Measurements from ENCODE around the gene MAMLD1.

DNA sequence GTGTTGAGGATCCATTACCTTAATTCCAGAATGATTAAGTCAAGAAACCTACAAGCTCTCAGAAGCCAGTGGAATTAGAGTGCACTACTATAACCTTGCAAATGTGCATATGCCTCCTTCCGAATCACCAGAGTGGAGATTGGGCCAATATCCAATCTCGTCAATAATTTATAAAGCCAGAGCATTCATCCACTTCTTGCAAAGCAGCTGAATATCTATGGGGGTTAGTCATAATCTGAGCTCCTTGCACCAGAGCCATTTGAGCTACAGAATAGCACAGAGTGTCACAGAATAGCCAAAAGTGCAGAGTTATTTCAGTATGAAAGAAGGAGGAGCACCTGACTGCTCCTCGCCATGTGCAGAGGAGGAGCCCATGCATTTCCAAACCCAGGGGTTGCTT, 136.1 kb downstream of the MAMLD1 start:
- TF ChIP-seq RARB (CRISPR knock-in tag; IDR thresholded peaks at IDR 0.05) (no peak), ZFP30 (CRISPR knock-in tag; IDR thresholded peaks at IDR 0.05) (no peak), TOX (CRISPR knock-in tag; IDR thresholded peaks at IDR 0.05; ENCODE audit: borderline replicate concordance) (no peak), BACH2 (CRISPR knock-in tag; IDR thresholded peaks at IDR 0.05; ENCODE audit: borderline replicate concordance) (no peak)
- TF ChIP-seq, protein P1, sequence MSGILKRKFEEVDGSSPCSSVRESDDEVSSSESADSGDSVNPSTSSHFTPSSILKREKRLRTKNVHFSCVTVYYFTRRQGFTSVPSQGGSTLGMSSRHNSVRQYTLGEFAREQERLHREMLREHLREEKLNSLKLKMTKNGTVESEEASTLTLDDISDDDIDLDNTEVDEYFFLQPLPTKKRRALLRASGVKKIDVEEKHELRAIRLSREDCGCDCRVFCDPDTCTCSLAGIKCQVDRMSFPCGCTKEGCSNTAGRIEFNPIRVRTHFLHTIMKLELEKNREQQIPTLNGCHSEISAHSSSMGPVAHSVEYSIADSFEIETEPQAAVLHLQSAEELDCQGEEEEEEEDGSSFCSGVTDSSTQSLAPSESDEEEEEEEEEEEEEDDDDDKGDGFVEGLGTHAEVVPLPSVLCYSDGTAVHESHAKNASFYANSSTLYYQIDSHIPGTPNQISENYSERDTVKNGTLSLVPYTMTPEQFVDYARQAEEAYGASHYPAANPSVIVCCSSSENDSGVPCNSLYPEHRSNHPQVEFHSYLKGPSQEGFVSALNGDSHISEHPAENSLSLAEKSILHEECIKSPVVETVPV (CRISPR knock-in tag; IDR thresholded peaks at IDR 0.05) = no peak
